ENCODE measurements around the gene KNCN. TPM values are rescaled to one million over a fixed set of nuclear protein-coding genes. Genes with fewer than 3 reads are reported as not detected.

The KNCN gene
- total RNA-seq, 2 donors from 2014 or later = not detected

DNA sequence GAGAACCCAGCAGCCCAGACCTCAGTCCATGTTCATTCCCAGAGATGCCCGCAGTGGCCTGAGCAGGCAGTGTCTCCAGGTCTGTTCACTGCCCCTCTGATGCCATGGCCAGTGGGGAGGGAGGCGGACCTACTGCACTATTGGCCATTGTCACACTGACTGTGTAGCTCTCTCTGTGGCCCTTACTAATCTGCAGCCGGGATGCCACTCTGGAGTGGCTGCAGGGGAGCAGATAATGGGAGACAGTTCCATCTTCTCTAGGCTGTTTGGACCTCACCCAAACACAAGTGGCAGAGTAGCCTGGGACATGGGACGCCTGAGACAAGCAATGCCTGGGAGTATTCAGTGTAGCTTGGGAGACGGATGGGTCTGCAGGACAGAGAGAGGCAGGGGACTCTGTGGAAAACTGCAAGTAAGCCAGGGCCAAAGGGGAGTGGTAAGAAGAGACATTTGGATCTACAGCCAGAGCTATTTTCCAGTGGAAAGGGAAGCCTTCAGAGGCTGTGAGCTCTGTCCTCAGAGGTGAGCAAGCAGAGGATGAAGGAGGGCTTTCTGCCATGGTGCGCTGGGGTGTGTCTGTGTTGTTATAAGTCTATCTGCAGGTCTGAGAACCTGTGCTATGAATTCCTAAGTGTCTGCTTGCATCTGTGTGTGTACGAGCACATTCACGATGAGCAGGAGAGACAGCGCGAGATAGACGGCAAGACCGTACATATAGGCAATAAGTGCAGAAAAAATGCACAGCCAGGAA is 35.1 kb downstream of the KNCN start:
- no peak for DNase-seq
- intact Hi-C loops (cut with DNase I) = no loop called here
- no peak for ATAC-seq

DNA sequence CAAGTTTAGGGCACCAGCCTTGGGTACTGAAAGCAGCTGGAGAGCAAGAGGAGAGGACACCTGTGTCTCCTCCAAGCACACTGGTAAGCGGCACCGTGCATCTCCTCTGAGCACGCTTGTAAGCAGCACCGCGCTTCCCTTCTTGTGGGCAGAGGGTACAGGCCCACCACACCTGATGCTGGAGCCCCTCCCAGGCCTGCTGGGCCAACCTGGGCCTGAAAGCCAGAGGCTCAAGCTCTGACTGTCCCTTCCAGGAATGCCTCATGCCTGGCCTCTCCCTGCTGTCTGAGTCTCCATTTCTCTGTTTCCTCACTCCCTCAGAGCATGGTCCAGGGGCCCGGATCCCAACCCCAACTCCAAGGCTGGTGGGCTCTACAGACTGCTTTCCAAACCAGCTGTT is 35.9 kb downstream of the KNCN start:
- DNase-seq (no peak), ATAC-seq (no peak)
- intact Hi-C loops (cut with DNase I) = no loop called here

DNA sequence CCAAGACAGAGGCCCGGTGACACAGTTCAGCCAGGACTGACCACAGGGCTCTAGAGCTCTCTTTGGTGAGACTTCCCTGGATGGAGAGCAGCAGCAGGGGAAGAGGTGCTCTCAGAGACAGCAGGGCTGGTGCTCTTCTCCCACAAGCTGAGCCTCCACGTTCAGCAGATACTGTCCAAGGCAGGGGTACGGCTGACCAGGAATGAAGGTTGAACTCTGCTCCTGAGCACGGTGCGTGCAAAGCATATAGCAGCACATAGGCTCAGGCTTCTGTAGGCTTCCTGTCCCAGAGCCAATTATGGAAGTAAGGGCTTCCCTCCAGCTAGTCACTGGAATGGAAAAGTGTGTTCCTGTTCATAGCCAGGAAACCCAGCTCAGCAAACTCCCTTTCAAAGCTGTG is 37.9 kb downstream of the KNCN start:
- no peak for DNase-seq
- ATAC-seq = no peak
- intact Hi-C loops (cut with DNase I) = no loop called here

DNA sequence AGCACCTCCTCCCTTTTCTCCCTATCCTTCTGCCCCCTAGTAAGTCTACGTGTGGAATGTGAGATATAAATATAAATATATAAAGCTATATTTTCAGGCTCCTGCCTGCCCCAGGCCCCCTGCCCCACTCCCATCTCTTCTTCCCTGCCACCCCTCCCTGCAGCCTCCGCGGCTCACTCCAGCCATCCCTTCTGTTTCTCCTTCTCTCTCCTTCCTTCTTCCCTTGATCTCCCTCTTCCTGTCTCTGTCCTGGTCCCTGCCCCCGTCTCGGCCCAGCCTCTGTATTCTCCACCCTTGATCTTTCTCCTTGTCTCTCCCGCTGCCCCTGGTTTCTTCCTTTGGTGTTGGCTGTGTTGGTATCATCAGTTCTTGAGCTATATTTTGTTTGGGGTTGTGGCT is 38.7 kb downstream of the KNCN start:
- ATAC-seq (no peak), DNase-seq (no peak)
- intact Hi-C loops (cut with DNase I) = no loop called here

DNA sequence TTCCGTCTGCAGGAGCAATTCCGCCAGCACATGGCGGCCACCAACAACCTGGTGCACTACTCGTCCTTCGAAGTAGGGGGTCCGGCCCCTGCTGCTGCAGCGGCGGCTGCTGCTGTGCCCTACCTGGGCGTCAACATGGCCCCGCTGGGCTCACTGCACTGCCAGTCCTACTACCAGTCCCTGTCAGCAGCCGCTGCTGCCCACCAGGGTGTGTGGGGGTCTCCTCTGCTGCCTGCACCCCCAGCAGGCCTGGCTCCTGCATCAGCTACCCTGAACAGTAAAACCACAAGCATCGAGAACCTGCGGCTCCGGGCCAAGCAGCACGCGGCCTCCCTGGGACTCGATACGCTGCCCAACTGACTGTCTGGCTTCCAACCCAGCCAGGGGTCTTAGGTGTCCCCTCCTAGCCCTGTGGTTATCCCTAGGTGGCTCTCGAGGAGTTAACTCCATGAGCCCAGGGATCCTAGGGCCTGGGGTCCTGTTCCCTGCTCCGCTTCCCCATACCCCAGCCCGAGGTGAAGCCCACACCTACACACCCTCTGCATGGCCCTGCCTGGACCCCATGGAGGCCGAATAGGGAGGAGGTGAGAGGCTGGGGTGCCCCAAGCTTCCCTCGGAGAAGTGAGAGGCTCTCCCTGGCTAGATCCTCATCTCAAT is 39.2 kb downstream of the KNCN start:
- DNase-seq (peak; percentile 5), ATAC-seq (no peak)
- intact Hi-C loops (cut with DNase I) = no loop called here

DNA sequence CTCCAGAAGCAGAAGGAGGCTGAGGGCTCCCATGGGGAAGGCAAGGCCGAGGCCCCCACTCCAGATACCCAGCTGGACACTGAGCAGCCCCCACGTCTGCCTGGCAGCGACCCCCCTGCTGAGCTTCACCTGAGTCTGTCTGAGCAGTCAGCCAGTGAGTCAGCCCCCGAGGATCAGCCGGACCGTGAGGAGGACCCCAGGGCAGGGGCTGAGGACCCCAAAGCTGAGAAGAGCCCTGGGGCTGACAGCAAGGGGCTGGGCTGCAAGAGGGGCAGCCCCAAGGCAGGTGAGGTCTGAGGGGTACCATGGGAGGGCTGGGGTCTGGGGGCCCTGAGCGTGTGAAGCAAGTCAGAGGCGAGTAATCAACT is 40.5 kb downstream of the KNCN start:
- ATAC-seq (no peak), DNase-seq (no peak)
- intact Hi-C loops (cut with DNase I) = no loop called here

DNA sequence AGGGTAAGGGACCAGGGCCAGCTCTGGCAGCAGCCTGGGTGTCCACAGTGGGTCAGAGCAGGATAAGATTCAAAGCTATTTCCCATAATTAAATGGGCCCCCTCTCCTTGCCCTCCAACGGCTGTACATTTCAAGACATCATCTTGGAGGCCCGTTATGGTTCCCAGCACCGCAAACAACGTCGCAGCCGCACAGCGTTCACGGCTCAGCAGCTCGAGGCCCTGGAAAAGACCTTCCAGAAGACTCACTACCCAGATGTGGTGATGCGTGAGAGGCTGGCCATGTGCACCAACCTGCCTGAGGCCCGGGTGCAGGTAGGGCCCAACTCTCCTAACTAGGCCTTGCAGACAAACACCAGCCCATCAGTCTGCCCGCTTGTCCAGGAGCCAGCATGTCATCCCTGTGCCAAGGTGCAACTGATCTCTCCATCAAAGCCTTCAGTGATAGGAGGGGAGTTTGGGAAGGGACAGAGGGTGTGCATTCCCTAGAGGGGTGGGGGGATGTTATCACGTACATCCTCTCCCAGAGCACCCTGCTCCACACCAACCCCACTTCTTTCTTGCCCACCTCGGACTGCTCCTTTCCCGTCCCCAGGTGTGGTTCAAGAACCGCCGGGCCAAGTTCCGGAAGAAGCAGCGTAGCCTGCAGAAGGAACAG is 41.0 kb downstream of the KNCN start:
- DNase-seq = no peak
- intact Hi-C loops (cut with DNase I) = no loop called here

DNA sequence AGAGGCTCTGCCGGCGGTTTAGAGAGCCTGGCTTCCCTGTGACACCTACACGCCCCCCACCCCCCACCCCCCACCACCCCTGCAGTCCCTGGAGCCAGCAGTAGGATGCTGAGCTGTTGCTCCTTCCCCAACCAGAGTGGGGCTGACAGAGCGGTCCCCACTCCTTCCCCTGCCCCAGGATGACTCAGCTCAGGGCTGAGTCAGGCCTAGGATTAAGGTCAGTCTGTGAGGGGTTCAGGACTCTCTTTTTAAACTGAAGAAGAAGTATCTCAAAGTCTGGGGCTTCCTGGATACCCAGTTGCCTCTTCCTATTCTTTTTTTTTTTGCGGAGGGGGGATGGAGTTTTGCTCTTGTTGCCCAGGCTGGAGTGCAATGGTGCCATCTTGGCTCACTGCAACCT is 42.7 kb downstream of the KNCN start:
- DNase-seq (no peak), ATAC-seq (no peak)
- intact Hi-C loops (cut with DNase I) = no loop called here

More for the DNA sequence above, 41.0 kb downstream of the KNCN start:
- ATAC-seq = no peak

DNA sequence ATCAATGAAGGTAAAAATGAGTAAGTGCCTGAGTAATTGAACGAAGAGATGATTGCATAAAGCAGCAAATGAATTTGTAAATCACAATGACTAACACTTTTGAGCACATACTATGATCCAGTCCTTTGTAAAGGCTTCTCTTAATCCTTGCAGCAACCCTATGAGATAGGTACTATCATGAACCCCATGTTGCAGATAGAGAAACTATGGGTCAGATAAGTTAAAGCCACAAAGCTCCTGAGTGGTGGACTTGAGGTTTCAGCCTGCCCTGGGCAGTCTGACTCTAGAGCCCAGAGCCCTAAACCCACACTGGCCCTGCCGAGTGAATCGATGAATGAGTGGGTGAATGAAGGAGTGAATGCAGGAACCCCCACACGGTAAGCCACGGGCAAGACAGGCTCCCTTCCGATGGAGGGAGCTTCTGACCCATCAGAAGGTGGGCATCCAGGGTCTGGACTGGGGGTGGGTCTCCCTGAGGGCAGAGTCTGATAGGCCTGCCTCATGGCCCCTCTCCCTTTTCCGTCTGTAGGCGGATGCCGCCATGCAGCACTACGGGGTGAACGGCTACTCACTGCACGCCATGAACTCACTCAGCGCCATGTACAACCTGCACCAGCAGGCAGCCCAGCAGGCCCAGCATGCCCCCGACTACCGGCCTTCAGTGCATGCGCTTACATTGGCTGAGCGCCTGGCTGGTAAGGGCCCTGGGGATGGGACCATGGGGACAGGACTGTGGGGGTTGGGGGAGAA is 44.8 kb downstream of the KNCN start:
- ATAC-seq = no peak
- intact Hi-C loops (cut with DNase I) = no loop called here
- DNase-seq = no peak

DNA sequence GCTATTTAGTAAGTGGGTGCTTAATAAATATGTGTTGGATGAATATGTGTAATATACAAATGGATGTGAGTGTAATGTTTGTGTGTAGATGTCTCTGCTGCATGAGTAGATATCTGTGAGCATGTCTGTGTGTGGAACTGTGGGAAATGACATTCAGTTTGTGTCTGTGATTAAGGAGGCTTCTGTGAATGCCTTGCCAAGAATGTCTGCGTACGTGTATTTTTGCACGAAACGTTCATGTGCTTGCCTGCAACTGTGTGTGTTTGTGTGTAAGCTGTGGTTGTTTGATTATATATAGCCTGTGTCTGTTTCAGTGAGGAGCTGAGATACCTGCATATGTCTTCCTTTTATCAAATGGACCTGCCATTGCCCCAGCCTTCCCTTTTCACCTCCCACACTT is 48.0 kb downstream of the KNCN start:
- DNase-seq = no peak
- intact Hi-C loops (cut with DNase I) = no loop called here
- no peak for ATAC-seq

DNA sequence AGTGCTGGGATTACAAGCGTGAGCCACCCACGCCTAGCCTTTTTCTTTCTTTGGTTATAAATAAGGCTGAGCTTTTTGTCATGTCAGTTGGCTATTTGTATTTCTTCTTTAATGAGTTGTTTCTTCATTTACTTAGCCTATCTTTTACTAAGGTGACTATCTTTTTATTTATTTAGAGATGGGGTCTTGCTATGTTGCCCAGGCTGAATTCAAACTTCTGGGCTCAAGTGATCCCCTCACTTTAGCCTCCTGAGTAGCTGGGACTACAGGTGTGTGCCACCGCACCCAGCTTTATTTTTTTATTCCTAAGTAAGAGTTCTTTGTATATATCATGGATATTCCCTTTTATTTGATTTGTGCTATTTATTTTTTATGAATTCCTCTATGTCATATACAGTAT is 49.9 kb downstream of the KNCN start:
- ATAC-seq (no peak), DNase-seq (no peak)
- intact Hi-C loops (cut with DNase I) = no loop called here

DNA sequence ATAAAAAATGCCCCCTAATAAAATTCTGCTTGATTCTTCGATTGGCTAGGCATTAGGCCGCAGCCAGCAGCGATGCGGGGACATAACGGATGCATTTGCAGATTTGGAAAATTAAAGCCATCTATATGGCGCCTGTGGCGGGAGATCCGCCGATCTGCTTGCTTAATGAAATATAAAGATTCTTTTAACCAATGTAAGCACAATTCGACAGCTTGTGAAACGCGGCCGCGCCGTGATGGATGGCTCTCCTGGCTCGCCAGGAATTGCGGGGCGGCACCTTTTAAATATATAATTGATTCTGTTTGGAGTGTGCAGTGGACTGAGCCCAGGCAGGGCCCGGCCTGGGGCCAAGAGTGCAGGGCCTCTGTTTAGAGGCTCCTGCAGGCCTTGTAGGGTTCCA is 53.8 kb downstream of the KNCN start:
- ATAC-seq (no peak), DNase-seq (no peak)

DNA sequence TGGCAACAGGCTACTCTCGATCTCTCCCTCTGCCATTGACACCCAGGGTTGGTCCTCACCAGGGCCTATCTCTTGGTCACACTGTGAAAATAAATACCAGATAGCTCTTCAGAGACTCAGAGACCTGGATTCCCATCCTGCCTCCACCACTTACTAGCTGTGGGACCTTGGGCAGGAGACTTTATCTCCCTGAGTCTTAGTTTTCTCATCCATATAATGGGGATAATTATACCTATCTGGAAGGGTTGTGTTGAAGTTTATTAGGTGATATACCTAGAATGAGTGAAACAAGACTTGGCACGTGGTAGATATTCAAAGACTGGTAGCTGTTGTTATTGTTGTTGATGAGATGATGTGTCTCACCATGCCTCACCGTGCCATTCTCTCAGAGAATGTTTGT is 54.4 kb downstream of the KNCN start:
- DNase-seq = no peak

More for the DNA sequence above, 53.8 kb downstream of the KNCN start:
- intact Hi-C loops (cut with DNase I) = no loop called here

DNA sequence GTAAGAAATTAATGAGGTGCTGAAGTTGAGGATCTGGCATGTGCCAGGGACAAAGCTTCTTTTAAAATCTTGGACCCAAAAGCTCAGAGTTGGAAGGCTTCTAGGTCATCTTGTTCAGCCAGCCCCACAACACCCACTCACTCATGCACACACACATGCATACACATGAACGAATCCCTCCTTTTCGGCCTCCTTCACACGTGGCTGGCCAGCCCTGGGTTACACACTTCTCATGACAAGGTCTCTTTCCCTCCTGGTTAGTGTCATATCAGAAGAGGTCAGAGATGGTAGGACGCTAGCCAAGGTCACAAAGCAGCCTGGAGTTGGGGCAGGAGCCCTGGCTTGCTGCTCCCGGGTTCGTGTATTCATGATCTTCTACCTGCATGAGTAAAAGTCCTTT is 54.9 kb downstream of the KNCN start:
- intact Hi-C loops (cut with DNase I) = no loop called here
- DNase-seq = no peak
- no peak for ATAC-seq

More for the DNA sequence above, 54.4 kb downstream of the KNCN start:
- no peak for ATAC-seq
- intact Hi-C loops (cut with DNase I) = no loop called here

DNA sequence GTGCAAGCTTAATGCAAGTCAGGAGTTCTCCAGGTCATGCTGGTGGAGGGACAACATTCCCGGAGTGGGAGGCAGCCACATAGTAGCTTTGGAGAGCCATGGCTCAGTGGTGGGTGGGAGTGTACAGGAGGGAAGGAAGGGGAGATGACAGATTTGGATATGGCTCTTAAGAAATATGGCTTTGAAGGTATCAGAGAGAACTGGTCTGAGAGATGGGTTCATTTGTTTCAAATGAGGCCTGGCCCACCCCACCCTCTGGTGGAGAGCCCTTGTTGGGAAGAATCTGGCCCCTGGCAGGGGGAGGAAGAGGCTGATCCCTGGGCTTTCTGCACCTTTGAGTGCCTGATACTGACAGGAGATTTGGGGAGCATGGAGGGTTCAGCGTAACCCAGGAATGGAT is 55.7 kb downstream of the KNCN start:
- intact Hi-C loops (cut with DNase I) = no loop called here
- DNase-seq = no peak

More for the DNA sequence above, 55.7 kb downstream of the KNCN start:
- no peak for ATAC-seq

Other genes with a start within 250 kb of the KNCN start
- gene LRRC41, start 248.0 kb downstream of the KNCN start, total RNA-seq = 10 to 100 TPM; 34.5 to 46.4 TPM
- 100 to 1,000 TPM; 770 to 822 TPM for gene UQCRH, start 247.9 kb downstream of the KNCN start, total RNA-seq
- gene NSUN4, start 210.8 kb downstream of the KNCN start, total RNA-seq = 10 to 100 TPM; 13.4 to 17.4 TPM
- 10 to 100 TPM in 1 of 2 donors, 1 to 10 TPM in 1; 6.3 to 10.5 TPM for gene FAAH, start 157.3 kb downstream of the KNCN start, total RNA-seq
- gene DMBX1, start 61.8 kb downstream of the KNCN start, total RNA-seq = not detected
- gene MKNK1, start 52.6 kb upstream of the KNCN start, total RNA-seq = 10 to 100 TPM; 39.7 to 42.7 TPM
- gene MOB3C, start 65.2 kb upstream of the KNCN start, total RNA-seq = 10 to 100 TPM; 18.3 to 22.1 TPM
- 100 to 1,000 TPM; 134 to 137 TPM for gene ATPAF1, start 116.7 kb upstream of the KNCN start, total RNA-seq
- gene TEX38, start 120.2 kb upstream of the KNCN start, total RNA-seq = under 1 TPM in 1 of 2 donors, not detected in 1; 0.35 TPM
- 10 to 100 TPM; 66.1 to 72.4 TPM for gene EFCAB14, start 167.5 kb upstream of the KNCN start, total RNA-seq
- gene CYP4B1, start 247.4 kb upstream of the KNCN start, total RNA-seq = 10 to 100 TPM in 1 of 2 donors, 1 to 10 TPM in 1; 7.2 to 15.6 TPM